Caco-2 (cell line): Measurements from ENCODE around the gene PVALEF. TPM values are rescaled to one million over a fixed set of nuclear protein-coding genes. Genes with fewer than 3 reads are reported as not detected.

Experiments
- BruUV-seq: library from RNA; stranded (reverse); fragments of 400-500 nt; replicated peaks from 2 replicates; lab custom pipeline; 2021; lab: Mats Ljungman, UMichigan
- CTCF ChIA-PET: fragments of 300-600 bp; sonication (Branson Sonifier 250); formaldehyde crosslinking; loops from one replicate; lab custom pipeline; 2022; ENCODE audit warnings: antibody characterized with exemption; lab: Charles Lee
- POLR2A ChIA-PET: fragments of 300-600 bp; sonication (Branson Sonifier 250); formaldehyde crosslinking; loops from one replicate; lab custom pipeline; 2022; ENCODE audit warnings: antibody characterized with exemption; lab: Charles Lee
- DNase-seq, 2 experiments: peaks; one replicate each; pipeline versions ENCODE4 v3.0.0 to v3.0.0-alpha.2; 2020 to 2022
- H3K27me3 ChIP-seq: replicated peaks from 2 replicates; pipeline ENCODE4 v1.6.0; 2011; ENCODE audit warnings: low read length; ENCODE audit not compliant: control insufficient read depth, insufficient read depth
- H3K36me3 ChIP-seq: 2 replicates; pipeline ENCODE4 v1.5.1; 2011; ENCODE audit warnings: low read length; ENCODE audit not compliant: control insufficient read depth, insufficient read depth
- H3K4me1 ChIP-seq: fragments of 250-450 bp; sonication (Bioruptor Pico); 2 replicates; pipeline ENCODE4 v1.5.1; 2020; ENCODE audit warnings: mild to moderate bottlenecking
- H3K4me3 ChIP-seq: 2 replicates; pipeline ENCODE4 v1.5.1; 2011; ENCODE audit warnings: low read depth, mild to moderate bottlenecking, control low read depth, low read length
- H3K9me3 ChIP-seq: fragments of 250-450 bp; sonication (Bioruptor Pico); 2 replicates; pipeline ENCODE4 v1.5.1; 2020; ENCODE audit warnings: mild to moderate bottlenecking, moderate library complexity
- H3K27ac Mint-ChIP-seq: one replicate; pipeline ENCODE4 v1.8.0; 2022; ENCODE audit warnings: mixed read lengths; ENCODE audit not compliant: unreplicated experiment
- H3K27me3 Mint-ChIP-seq: one replicate; pipeline ENCODE4 v1.8.0; 2022; ENCODE audit warnings: mixed read lengths; ENCODE audit not compliant: insufficient read depth, unreplicated experiment
- H3K36me3 Mint-ChIP-seq: one replicate; pipeline ENCODE4 v1.8.0; 2022; ENCODE audit warnings: mild to moderate bottlenecking, mixed read lengths; ENCODE audit not compliant: insufficient read depth, unreplicated experiment
- H3K4me1 Mint-ChIP-seq: one replicate; pipeline ENCODE4 v1.8.0; 2022; ENCODE audit warnings: low read depth, mixed read lengths; ENCODE audit not compliant: unreplicated experiment
- H3K4me3 Mint-ChIP-seq: one replicate; pipeline ENCODE4 v1.8.0; 2022; ENCODE audit warnings: mild to moderate bottlenecking, moderate library complexity, mixed read lengths; ENCODE audit not compliant: unreplicated experiment
- H3K9me3 Mint-ChIP-seq: one replicate; pipeline ENCODE4 v1.8.0; 2022; ENCODE audit warnings: mixed read lengths; ENCODE audit not compliant: unreplicated experiment
- intact Hi-C: fragments of 100-400 bp; cut with micrococcal nuclease; formaldehyde crosslinking; loops from one replicate; pipeline ENCODE4 v1.10.0; 2022; ENCODE audit not compliant: unreplicated experiment
- total RNA-seq: library from RNA; stranded (reverse); gene quantifications from 2 replicates; pipeline ENCODE4 v1.2.3, GENCODE V29; 2022
- TF ChIP-seq, protein P1 (sequence below), 2 experiments: fragments of 200-600 bp in 1 of 2; IDR thresholded peaks; 1 replicate in 1 of 2; 2 replicates in 1 of 2; pipeline versions ENCODE4 v1.5.1 to v1.8.0; 2011 to 2022; ENCODE audit warnings: antibody characterized with exemption in 1 of 2, control low read depth in 1 of 2, inconsistent platforms in 1 of 2, low read depth in 1 of 2, low read length in 1 of 2, mild to moderate bottlenecking in 1 of 2, moderate library complexity in 1 of 2; ENCODE audit not compliant: insufficient read depth in 1 of 2, severe bottlenecking in 1 of 2, unreplicated experiment in 1 of 2

Gene PVALEF
- total RNA-seq, 1 experiment from 2014 or later: not detected

DNA sequence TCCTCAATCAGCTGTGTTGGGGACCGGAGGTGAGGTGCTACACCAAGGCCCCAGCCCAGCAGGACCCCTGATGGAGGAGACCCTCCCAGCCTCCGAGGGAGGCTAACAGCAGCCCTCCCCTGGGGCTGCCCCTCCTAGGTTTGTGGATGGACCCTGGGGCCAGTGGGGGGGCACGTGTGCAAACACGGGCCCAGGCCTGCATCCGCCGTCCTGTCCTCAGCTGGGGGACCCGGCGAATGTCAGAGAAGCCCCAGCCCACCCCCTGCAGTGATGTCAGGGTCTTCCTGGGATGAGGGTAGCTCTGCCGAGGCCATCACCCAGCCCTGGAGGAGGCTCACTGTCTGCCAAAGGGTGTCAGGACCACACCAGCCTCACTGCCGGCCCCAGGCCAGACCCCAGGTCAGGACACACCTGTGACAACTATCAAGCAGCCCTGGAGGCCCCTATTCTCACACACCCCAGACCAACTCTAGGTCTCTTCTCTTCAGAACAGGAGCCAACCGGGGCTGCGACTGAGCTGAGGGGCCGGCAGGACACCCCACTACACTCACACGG, 30.7 kb downstream of the PVALEF start:
- Histone ChIP-seq H3K27me3 (no peaks in the 10 kb centered on the region), H3K36me3 (no peaks in the 10 kb centered on the region), H3K9me3 (no peaks in the 10 kb centered on the region), H3K4me1 (no peaks in the 10 kb centered on the region), H3K4me3 (no peak overlapping the region)
- Mint-ChIP-seq H3K9me3 (no peaks in the 10 kb centered on the region), H3K36me3 (peaks cover 6% of the 10 kb centered on the region), H3K27ac (no peak overlapping the region), H3K27me3 (no peaks in the 10 kb centered on the region), H3K4me3 (no peak overlapping the region), H3K4me1 (no peaks in the 10 kb centered on the region)
- TF ChIP-seq, protein P1, sequence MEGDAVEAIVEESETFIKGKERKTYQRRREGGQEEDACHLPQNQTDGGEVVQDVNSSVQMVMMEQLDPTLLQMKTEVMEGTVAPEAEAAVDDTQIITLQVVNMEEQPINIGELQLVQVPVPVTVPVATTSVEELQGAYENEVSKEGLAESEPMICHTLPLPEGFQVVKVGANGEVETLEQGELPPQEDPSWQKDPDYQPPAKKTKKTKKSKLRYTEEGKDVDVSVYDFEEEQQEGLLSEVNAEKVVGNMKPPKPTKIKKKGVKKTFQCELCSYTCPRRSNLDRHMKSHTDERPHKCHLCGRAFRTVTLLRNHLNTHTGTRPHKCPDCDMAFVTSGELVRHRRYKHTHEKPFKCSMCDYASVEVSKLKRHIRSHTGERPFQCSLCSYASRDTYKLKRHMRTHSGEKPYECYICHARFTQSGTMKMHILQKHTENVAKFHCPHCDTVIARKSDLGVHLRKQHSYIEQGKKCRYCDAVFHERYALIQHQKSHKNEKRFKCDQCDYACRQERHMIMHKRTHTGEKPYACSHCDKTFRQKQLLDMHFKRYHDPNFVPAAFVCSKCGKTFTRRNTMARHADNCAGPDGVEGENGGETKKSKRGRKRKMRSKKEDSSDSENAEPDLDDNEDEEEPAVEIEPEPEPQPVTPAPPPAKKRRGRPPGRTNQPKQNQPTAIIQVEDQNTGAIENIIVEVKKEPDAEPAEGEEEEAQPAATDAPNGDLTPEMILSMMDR (IDR thresholded peaks at IDR 0.05; ENCODE audit: insufficient read depth in 1 of 2, low read depth in 1 of 2, low read length in 1 of 2, severe bottlenecking in 1 of 2, unreplicated experiment in 1 of 2): no peak
- ChIA-PET CTCF (no interaction called here), POLR2A (no interaction called here)
- intact Hi-C loops: no loop called here
- BruUV-seq: no TSS peak
- DNase-seq: no peak

DNA sequence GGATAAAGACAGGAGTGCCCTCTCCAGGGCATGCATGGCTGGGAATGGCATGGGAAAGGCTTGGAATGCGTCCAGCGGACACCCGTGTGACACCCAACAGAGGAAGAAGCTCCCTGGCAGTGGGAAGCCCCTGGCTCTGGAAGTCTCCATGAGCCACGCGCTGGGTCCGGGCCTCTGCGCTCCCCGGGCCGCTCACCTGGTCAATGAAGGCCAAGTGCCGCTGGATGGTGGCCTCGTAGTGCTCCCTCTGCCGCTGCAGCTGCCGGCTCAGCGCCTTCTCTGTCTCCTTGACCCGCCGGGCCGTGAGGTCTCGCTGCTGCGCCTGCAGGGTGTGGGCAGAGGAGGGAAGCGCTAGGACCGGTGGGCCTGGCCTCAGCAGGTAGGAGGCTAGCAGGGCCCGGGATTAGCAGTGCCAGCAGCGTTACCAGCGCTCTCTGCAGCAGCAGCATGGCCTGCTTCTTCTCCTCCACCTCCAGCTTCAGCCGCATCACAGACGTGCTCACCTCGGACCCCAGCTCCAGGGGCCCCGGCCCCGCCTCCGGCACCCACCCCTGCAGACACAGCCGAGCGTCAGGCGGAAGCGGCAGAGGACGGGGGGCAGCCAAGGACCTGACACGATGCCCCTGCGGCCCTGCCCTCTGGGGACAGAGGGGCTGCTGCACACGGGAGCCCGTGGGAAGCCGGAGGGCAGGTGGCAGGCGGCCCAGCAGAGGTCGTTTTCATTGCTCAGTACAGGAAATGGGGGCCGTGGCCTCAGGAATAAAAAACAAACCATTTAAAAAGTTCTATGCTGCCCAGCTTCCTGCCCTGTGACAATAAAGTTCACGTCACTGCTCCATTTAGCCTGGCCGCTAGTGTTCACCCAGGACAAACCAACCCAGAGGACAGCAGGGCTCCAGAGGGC, 31.4 kb downstream of the PVALEF start:
- Mint-ChIP-seq H3K27ac (no peak overlapping the region), H3K4me1 (no peaks in the 10 kb centered on the region), H3K4me3 (no peak overlapping the region), H3K27me3 (no peaks in the 10 kb centered on the region), H3K9me3 (no peaks in the 10 kb centered on the region), H3K36me3 (peaks cover 6% of the 10 kb centered on the region)
- Histone ChIP-seq H3K27me3 (no peaks in the 10 kb centered on the region), H3K4me3 (no peak overlapping the region), H3K4me1 (no peaks in the 10 kb centered on the region), H3K9me3 (no peaks in the 10 kb centered on the region), H3K36me3 (no peaks in the 10 kb centered on the region)
- TF ChIP-seq, protein P1 (IDR thresholded peaks at IDR 0.05; ENCODE audit: insufficient read depth in 1 of 2, low read depth in 1 of 2, low read length in 1 of 2, severe bottlenecking in 1 of 2, unreplicated experiment in 1 of 2): no peak
- no peak for DNase-seq
- ChIA-PET CTCF (no interaction called here), POLR2A (no interaction called here)
- intact Hi-C loops: no loop called here
- BruUV-seq: no TSS peak

DNA sequence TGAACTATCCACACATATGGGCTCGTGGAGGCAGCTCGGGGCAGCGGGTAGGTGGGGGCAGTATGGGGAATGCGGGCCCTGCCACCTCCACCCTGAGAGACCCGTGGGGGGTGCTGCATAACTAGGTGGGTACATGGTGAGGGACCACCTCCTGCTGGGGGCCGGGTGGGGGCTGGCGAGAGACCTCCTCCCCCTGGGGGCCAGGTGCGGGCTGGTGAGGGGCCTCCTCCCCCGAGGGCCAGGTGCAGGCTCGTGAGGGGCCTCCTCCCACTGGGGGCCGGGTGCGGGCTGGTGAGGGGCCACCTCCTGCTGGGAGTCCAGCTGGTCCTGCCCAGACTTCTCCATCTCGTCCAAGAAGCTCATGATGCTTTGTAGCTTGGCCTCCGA, 32.1 kb downstream of the PVALEF start:
- CTCF ChIA-PET: interaction anchor here (1.2 kb wide), 1 partner anchor 55 kb away, joined by 4 read pairs; no protein-coding TSS in a partner anchor
- TF ChIP-seq, protein P1 (IDR thresholded peaks at IDR 0.05; ENCODE audit: insufficient read depth in 1 of 2, low read depth in 1 of 2, low read length in 1 of 2, severe bottlenecking in 1 of 2, unreplicated experiment in 1 of 2): no peak
- DNase-seq: no peak

More for the DNA sequence above, 32.1 kb downstream of the PVALEF start:
- no peak overlapping the region for H3K4me3 ChIP-seq
- Mint-ChIP-seq H3K4me1 (no peaks in the 10 kb centered on the region), H3K27me3 (no peaks in the 10 kb centered on the region), H3K27ac (no peak overlapping the region), H3K36me3 (peaks cover 6% of the 10 kb centered on the region), H3K4me3 (no peak overlapping the region), H3K9me3 (no peaks in the 10 kb centered on the region)
- no peaks in the 10 kb centered on the region for H3K36me3 ChIP-seq
- H3K9me3 ChIP-seq: no peaks in the 10 kb centered on the region
- no peaks in the 10 kb centered on the region for H3K27me3 ChIP-seq
- H3K4me1 ChIP-seq: no peaks in the 10 kb centered on the region
- BruUV-seq: no TSS peak
- POLR2A ChIA-PET: no interaction called here
- intact Hi-C loops: no loop called here
